Hematopoietic multipotent progenitor cell treated with erythropoietin and hydrocortisone succinate and interleukin-3 and kit ligand, for 4 days (in vitro differentiated cells): ENCODE measurements around the gene KCNJ1.

Source experiments
- DNase-seq: peaks from one replicate; pipeline ENCODE4 v3.0.0-alpha.2; 2015

The KCNJ1 gene

DNA sequence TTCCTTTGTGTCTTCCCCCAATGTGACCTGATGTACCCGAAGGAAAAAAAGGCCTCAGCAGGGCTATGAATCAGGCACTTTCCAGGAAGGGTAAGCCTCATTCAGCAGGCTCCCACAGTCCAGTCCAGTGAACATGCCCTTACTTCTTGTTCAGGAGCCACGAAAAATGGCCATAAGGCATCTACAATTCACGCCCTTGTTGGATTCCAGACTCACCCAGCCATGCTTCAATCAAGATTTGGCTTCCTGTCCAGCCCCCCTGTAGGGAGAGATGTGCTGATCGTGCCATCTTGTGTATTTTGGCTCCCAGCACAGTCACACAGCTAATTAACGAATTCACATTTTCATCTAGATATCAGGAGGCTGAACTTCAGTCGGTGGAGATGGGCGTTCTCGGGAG lies 14.1 kb upstream of the KCNJ1 start:
- DNase-seq: no peak

DNA sequence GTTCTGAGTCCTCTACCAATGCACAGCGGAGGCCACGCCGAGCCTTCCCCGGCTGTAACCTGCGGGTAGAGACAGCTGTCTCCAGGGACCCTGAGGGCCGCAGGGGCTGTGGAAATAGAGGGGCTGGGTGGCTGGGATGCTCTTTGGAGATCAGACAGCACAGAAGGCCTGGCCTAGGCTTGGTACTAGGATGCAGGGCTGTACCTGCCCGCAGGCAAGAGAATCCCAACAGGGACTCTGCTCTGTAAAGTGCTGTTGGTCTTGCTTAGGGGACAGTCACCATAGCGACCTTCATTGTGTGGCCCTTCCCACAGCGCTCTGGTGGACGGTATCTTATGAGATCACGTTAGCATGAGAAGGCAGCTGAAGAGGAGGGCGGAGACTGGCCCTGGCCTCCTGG lies 12.7 kb upstream of the KCNJ1 start:
- DNase-seq: no peak

- no peak for DNase-seq
These were observed 11.4 kb upstream of the KCNJ1 start for GRCh38 chr11:128878455-128878854.

DNA sequence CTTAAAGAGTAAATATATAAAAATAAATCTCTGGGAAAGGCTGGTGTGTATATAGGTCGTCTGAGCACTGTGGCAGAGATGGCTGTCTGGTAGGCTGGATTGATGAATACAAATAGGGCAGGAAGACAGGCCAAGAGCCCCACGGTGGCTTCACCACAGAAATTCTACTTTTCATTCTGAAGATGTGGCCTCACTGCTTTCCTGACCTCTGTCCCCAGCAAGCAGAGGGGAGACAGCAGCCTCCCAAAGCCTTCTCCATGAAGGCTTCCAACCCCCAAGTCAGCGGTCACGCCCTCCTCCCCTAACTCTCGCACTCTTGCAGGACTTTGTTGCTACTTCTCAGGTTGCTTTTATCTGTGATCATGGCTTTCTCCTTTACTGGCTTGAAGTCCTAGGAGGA lies 10.6 kb upstream of the KCNJ1 start:
- no peak for DNase-seq

- DNase-seq: no peak
These were observed 9.1 kb upstream of the KCNJ1 start for GRCh38 chr11:128876133-128876650.

GRCh38 chr11:128874427-128874826 lies 7.3 kb upstream of the KCNJ1 start:
- no peak for DNase-seq

- DNase-seq: no peak
These were observed 5.5 kb upstream of the KCNJ1 start for GRCh38 chr11:128872594-128872993.

DNA sequence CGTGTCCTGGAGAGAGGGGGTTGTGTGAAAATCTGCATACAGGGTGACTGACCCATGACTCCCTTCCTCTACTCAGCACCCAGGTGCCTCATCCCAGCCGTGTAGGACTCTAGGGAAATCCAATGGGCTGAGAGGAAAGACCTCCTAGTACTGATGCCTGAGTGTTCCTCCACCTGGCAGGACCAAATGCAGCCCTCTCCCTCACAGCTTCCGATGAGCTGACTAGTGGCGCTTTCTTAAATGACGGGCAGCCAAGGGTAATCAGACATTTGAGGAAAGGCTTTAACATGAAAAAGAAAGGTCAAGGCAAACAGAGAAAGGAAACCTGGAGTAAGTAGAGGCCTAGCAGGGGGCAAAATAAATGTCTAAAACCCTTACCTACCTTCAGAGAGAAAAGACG lies 5.0 kb upstream of the KCNJ1 start:
- no peak for DNase-seq

- DNase-seq: no peak
These were observed 4.1 kb upstream of the KCNJ1 start for GRCh38 chr11:128871168-128871610.

GRCh38 chr11:128868841-128869671 lies 2.0 kb upstream of the KCNJ1 start:
- DNase-seq: peak; percentile 46

- no peak for DNase-seq
These were observed 1.6 kb downstream of the KCNJ1 start for GRCh38 chr11:128865490-128865889.

DNA sequence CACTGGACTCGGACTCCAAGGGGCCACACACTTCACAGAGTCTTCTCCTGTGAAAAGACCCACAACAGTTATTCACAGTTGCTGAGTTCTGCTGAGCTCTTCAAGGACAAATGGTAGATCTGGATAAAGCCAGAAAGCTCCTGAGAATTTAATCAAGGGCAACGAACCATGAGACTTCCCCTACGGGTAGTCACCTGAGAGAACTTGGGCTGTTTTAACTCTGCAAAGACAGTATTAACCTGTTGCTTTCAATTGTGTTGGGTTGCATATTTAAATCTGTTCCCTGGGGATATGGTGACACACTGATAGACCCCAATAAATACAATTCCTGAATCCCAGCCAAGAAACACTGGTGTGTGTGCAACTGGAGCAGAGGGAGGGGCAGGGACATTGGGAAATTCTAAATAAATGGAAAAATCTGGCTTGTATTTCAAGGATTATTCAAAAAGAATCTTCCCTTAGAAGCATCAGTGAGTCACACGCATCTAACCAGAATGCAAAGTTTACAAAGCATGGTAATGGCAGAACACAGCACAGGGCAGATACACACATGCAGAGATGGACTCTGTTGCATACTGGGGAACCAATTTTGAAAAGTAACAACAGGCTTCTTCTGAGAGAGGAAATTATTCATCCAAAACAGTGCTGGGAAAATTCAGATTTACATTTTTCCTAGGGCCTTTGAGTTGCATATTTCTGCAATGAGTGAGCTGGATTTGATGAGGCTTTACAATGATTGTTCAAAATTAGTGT lies 4.0 kb downstream of the KCNJ1 start:
- no peak for DNase-seq

DNA sequence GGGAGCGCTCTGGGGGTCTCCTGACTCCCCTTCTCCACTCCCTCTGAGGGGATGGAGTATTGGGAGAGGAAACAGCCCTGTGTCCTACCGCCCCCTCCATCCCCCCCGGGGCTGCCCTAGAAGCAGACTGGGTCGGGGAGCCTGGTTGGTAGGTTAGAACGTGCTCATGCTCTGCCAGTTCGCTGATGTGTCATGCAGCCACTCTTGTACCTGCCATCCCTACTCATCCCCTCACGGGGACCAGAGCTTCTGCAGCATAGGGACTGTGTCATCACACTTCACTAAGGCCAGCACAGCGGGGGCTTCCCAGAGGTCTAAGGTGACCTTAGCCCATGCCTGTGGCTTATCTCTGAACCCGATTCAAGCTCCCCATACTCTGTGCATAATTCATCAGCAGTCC lies 4.7 kb downstream of the KCNJ1 start:
- DNase-seq: no peak

DNA sequence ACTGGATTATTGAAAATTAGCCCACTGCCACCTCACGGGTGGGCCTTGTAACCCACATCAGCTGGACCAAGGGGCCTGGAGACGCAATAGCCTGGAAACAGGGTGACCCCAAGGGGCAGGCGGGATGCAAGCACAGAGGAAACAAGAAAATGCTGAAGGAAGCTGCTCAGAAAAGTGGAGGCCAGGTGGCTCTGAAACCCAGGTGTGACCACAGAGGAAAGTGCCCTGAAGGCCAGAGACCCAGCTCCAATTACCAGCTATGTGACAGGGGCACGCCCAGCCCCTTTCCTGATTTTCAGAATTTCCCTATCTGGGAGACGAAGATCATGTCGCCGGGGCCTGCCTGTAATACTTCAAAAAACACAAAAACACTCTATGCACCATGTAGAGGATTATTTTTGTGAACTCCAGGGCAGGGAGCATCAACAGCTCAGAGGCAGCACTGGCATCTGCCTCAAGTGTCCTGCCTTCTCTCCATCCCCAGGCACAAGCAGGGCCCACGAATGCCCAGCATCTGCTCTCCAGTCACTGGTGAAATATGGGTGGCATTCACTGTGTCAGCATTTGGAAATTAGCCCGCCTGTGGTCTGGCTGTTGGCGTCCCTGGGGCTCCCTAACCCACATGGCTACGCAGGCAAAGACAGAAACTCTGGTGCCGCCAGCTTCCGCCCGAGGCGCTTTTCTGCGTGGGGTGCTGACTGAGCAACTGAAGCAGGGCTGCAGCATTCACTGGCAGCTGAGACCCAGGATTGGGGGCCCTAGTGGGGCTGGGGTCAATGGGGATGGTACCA lies 6.3 kb downstream of the KCNJ1 start:
- no peak for DNase-seq

GRCh38 chr11:128859563-128860441 lies 7.3 kb downstream of the KCNJ1 start:
- peak; percentile 90 for DNase-seq

GRCh38 chr11:128857341-128857740 lies 9.8 kb downstream of the KCNJ1 start:
- DNase-seq: no peak

GRCh38 chr11:128856241-128856640 lies 10.9 kb downstream of the KCNJ1 start:
- no peak for DNase-seq

- no peak for DNase-seq
These were observed 12.3 kb downstream of the KCNJ1 start for GRCh38 chr11:128854841-128855240.

DNA sequence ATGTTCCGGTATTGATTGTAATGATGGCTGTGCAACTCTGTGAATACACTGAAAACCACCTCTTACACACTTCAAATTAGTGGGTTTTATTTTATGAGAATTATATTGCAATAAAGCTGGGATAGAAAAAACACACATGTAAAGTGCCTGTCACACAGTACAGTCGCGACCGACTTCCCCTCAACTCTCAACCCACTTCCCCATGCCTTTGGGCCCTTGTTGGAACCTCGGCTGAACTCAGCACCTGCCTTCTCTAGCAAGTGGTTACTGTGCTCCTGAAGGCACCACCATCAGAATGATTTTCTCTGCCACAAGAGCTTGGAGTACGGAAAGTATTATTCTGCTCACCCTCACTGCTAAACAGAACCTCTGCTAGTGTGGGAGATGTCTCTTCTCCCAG lies 13.5 kb downstream of the KCNJ1 start:
- DNase-seq: no peak

GRCh38 chr11:128852327-128853023 lies 14.6 kb downstream of the KCNJ1 start:
- no peak for DNase-seq

GRCh38 chr11:128848815-128849455 lies 18.2 kb downstream of the KCNJ1 start:
- peak; percentile 81 for DNase-seq
